Activated CD8-positive, alpha-beta memory T cell treated with anti-CD3 and anti-CD28 coated beads for 4 hours (primary cell): ENCODE data around the gene BBS5.
"Not testable (repeated sequence)": the region's sequence is repeated elsewhere in the genome, so short reads cannot be mapped to it uniquely, and the experiment has no call there.

Experiments used
- DNase-seq, 2 donors: peaks; one replicate each; pipeline ENCODE4 v3.0.0-alpha.2; 2020; ENCODE audit warnings: low read depth in 2 of 2

BBS5 gene

DNA sequence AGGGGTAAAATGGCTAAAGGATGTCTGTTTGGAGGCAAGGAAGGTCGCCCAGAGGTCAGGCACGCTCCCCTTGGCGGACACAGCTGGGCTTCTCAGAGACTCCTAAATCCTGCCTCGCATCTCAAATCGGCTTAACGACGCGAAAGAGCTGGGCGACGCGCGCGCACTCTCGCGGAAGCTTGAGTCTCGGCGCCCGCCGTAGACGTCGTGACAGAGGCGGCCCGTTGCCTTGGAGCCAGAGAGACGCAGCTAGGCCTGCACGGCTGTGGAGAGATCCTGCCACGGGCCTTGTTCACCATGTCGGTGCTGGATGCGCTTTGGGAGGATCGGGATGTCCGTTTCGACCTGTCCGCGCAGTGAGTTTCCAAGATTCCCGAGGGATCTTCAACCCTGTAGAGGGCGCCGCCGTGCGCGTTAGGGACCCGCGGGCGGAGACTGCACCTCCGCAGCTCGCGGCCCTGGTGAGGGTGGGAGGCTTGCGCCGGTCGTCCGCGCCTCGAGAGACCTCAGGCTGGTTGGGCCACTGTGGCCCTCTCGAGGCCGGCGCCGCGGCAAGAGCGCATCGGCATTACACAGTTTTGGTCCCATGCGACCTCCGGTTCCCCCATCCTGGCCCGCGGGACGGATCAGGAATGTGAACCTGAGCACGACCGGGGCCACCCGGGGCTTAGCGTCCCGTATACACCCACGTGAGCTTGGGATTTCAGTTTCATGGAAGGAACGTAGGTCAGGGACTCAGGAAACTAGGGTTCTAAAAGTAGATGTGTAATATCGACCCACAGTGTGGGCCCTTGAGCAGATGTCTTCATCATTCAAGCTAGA, at the start of gene BBS5:
TSS of gene BBS5 (plus strand) at position 238 of the 822 bp plus-strand sequence. CDS start at position 298, 60 bp downstream.
- DNase-seq = peak; percentile 31 to 45

DNA sequence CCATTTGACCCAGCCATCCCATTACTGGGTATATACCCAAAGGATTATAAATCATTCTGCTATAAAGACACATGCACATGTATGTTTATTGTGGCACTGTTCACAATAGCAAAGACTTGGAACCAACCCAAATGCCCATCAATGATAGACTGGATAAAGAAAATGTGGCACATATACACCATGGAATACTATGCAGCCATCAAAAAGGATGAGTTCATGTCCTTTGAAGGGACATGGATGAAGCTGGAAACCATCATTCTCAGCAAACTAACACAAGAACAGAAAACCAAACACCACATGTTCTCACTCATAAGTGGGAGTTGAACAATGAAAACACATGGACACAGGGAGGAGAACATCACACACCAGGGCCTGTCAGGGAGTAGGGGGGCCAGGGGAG, 47.5 kb upstream of the BBS5 start:
- not testable (repeated sequence) for DNase-seq

DNA sequence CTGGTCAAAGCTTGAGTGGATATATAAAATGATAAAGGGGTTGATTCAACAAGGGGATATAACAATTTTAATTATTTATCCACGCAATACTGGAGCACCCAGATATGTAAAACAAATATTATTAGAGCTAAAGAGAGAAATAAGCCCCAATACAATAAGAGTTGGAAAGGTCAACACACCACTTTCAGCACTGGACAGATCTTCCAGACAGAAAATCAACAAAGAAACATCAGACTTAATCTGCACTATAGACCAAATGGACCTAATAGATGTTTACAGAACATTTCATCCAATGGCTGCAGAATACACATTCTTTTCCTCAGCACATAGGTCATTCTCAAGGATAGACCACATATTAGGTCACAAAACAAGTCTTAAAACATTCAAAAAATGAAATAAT, 45.1 kb upstream of the BBS5 start:
- DNase-seq = not testable (repeated sequence)

DNA sequence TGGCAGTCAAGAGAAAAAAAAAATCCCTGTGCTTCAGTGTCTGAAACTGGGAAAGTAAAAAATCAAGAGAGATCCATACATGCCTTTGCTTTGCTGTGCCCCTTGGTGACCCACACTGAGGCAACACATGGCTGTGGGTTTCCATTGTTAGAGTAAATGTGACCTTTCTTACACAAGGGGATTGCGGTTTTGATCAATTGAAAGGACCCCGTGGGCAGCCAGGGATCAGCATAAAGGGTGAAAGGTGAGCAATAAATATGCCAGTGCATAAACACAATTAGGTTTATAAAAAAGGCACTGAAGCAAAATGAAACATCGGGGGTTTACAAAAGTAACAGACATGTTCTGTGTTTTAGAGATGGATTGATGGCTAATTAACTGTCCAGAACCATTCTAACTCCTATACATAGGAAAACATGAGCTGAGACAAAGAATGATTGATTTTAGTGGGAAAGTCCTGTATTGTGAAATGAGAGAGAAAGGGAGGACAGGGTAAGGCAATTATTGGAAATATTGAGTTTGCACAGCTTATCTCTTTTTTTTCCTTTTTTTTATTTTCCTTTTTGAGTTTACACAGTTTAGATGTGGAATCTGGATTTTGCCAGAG, 40.7 kb upstream of the BBS5 start:
- no peak for DNase-seq

DNA sequence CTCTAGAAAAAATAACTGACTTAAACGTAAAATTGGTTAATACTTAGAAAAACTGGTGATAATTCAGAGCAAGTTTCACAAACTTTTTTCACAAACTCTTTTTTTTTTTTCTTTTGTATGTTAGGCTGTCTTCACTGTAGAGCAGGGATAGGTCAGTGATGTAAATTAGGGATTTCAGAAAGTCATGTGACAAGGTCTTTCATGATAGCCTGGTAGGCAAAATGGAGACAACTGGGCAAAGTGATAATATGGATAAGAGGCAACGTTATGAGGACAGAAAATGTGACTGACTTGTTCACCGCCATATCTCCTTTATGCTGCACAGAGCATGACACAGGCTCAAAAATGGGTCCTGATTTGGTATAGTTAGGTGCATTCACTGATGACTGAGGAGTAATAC, 39.4 kb upstream of the BBS5 start:
- no peak for DNase-seq

DNA sequence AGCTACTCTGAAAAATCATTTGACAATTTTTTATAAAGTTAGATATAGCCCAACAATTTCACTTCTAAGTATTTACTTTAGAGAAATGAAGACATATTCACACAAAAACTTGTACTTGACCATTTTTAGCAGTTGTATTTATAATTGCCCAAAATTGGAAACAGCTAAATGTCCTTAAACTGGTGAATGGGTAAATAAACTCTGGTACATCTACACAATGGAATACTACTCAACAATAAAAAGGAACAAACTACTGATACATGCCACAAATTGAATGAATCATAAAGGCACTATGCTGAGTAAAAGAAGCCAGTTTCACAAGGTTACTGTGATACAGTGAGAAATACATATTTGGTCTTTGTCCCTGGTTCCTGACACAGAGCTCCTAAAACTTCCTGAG, 32.8 kb upstream of the BBS5 start:
- DNase-seq = no peak

DNA sequence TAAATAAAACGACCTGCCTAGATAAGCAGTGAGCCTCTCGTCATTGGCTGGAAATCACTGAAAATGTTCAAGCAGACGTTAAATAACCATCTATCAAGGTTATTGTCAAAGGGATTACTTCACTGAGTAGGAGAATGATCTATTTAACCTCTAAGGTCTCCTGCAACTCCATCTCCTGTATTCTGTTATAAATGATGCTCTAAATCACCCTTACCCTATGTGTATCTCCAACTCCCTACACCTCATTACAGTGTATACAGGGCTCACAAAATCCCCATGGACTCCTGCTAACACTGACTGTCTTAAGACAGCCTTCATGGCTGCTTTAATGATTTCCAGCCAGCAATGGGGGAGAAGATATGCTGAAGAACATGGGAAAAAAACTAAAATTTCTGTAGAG, 31.0 kb upstream of the BBS5 start:
- DNase-seq = no peak

DNA sequence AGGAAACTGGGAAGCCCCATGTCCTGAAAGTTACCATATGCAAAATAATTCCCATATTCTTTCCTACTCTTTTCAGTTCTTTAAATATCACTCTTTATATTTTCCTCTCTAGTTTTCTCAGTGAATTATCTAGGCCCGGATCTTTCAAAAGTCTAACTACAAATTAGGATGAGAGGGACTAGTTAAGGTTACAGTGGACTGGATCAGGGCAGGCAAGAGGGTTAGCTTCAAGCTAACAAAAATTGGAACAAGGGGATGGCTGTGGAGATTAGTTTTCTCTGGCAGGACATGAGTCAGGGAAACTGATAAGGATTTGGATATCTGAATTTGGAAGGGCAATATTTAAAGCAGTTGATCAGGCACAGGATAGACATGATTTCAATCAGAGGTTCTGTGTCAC, 30.4 kb upstream of the BBS5 start:
- DNase-seq = no peak

DNA sequence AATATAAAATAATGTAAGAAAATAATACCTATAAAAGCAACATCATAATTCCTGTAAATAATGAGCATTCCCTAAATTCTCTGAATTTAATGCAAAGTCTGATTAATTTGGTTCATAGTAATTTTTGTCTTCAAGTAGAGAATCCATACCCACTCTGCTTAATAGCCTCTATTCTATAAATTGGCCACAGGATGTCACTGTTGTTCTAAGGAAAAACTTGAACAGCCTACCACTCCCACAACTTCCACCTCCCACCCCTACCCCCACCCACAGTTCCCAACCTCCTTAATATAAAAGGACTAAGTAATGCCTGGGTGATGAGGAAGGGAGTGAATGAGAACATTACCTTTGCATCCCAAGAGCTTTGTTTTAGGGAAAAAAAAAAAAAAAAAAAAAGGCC, 27.2 kb upstream of the BBS5 start:
- DNase-seq = no peak

DNA sequence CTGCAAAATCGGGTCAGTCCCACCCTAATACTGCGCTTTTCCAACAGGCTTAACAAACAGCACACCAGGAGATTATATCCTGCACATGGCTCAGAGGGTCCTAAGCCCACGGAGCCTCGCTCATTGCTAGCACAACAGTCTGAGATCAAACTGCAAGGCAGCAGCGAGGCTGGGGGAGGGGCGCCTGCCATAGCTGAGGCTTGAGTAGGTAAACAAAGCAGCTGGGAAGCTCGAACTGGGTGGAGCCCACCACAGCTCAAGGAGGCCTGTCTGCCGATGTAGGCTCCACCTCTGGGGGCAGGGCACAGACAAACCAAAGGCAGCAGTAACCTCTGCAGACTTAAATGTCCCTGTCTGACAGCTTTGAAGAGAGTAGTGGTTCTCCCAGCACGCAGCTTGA, 26.2 kb upstream of the BBS5 start:
- DNase-seq = not testable (repeated sequence)

DNA sequence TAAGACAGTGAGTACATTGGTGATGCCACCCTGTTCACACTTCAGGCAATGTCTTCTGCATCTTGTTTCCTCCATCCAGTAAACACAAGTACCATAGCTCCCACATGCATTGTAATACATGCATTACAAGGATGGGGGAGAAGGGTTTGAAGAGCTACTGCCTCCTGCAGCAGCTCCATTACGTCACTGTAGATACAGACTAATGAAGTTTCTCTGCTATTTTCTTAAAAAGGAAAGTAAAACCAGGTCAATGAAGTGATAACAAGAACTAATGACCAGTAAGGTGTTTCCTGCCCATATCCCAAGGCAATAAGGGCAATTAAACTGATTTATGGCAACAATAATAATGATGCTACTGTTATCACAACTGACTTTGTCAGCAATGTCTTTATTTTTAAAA, 18.2 kb upstream of the BBS5 start:
- no peak for DNase-seq

DNA sequence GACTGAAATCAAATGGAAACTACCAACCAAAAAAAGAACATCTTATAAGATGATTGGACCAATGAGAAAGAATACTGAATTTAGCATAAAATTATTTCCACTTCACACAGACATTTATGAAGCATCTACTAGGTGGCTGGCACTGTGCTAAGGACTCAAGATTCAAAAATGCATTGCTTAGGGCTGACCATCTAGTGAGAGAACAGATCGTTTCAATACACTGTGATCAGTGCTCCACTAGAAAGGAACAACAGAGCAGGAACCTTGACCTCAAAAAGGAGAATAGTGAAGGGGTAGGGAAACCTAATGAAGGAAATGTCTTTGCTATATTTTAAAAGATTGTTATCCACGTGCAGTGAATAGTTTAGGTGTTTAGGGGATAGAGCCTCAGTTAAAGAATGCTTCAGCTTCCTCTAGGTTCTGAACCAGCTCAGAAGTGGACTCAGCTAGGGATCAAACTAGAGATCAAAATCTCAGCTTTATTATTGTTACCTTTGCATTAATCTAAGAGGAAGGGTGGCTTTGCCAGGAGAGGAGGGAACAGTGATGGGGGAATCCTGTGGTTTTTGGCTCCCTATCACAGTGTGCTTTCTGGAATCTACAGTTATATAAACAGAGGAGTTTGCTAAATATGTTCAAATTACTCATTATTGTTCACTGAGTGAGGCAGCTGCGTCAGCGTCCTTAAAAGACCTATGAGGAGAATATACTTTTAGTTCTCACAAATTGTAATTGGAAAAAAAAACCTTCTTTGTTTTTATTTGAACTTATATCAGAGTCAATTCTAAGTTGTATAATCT, 16.2 kb upstream of the BBS5 start:
- DNase-seq = no peak

DNA sequence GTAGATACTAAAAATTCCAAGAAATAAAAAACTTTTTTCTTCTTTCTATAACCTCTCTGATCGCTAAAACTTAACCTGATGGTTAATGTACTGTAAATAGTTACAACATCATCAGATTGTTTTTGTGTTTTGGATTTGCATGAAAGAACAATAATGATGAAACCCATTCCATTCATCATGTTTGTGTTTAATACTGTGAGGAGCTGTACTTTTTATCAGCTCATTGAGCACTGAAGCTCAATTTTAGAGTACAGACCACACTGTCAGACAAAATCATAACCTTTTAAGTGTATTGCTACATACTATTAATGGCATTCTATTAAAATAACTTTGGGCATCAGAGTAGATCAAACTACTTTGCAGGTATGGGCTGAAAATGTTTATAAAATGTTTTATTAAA, 14.8 kb upstream of the BBS5 start:
- DNase-seq = no peak

DNA sequence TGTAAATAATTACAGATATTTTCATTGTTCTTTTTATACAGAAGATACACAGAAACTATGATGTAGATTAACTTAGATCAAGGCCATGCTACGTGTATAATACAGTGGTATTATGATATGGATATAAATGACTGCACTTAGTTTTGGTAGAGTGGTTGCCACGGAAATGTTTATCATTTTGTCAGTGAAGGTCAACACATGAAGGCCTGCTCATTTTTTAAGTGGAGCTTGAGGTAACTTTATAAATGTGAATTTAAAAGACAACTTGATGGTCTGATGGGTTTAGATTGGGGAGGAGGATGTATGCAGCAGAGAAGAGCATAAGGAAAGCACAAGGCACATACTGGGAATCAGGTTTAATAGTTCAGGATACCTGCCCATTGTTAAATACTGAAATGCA, 14.4 kb upstream of the BBS5 start:
- DNase-seq = no peak

DNA sequence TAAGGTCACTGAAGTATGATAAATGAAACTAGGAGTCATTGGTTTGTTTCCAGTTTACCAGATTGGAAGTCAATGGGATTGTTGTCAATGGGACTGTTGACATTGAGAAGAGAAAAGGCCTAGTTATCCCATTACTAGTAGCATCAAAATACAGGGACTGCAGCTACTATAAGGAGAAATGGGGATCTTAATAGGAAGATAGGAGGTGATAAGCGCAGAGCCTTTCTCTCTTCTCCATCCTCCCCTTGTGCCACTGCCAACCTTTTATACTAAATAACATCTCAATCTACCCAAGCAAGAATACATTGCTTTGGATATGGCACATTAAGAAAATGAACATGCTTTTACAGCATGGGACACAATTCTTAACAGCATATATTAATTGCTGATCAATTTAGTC, 10.5 kb upstream of the BBS5 start:
- no peak for DNase-seq

DNA sequence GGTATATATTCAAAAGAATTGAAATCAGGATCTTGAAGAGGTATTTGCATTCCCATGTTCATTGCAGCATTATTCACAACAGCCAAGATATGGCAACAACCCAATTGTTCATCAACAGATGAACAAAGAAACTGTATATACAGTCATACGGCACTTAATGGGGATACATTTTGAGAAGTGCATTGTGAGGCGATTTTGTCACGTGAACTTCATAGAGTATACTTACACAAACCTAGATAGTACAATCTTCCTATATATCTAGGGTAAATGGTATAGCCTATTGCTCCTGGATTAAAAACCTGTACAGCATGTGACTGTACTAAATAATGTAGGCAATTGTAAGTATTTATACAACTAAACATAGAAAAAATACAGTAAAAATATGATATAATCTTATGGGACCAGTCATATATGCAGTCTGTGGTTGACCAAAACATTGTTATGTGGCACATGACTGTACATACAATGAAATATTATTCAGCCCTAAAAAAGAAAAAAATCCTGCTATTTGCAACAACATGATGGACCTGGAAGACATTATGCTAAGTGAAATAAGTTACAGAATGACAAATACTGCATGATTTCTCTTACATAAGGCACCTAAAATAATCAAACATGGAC, 9.2 kb upstream of the BBS5 start:
- no peak for DNase-seq

DNA sequence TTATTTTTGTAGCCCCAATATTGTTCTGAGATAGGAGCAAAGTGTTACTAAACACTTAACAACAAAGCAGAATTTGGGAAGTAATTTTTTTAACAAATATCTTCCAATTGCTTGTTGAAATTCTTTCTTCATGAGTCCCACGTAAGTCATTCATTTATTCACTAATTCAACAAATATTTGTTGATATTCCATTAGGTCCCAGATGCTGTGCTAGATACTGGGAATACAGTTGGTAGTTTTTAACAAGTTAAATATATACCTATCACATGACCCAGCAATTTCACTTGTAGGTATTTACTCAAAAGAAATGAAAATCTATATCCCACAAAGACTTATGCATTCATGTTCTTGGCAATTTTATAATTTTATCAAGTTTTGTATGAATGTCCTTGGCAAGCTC, 7.0 kb upstream of the BBS5 start:
- DNase-seq = no peak

DNA sequence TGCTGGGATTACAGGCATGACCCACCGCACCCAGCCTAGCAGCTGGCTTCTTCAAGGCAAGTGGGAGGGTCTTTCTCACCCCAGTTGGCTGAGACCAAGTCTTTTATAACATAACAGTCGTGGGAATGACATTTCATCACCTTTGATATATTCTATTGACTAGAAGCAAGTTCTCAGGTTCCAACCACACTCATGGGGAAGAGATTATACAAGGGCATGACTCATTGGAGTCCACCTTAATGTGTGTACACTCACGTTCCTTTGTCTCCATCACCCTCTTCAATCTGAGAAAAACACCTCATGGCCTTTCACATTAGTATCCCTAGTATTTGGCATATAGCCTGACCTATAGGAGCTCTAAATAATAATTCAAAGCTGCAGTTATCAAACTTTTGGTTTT, 2.8 kb upstream of the BBS5 start:
- no peak for DNase-seq

DNA sequence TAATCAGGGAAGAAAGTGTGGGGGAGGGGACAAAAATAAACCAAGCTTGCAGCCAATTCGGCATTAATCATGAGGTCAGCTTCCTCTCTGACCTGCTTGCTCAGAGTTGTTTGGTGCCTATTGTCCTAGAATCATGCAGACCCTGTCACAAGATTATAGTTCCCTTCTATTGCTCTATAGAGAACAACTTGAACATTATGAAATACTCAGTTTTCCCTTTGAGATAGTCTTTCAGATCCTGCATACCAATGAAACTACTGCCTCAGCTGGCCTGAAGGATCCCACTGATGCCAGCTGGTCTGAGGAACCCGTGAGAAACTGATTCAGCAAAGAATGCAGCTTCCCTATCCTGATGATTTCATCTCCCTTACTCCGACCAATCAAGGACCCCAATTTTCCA, 955 bp upstream of the BBS5 start:
- DNase-seq = no peak

DNA sequence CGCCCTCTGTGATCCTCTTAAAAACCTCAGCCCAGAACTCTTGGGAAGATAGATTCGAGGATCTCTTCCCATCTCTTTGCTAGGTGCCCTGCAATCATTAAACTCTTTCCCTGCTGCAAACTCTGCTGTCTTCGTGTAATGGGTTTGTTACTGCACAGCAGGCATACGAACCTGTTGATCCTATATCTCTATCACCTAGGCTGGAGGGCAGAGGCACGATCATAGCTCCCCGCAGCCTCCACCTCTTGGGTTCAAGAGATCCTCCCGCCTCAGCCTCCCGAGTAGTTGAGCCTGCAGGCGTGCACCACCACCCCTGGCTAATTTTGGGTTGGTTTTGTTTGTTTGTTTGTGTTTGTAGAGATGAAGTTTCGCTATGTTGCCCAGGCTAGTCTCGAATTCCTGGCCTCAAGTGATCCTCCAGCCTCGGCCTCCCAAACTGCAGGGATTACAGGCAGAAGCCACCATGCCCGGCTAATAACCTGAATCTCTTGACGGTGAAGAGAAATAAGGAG, 493 bp upstream of the BBS5 start:
- DNase-seq = no peak

DNA sequence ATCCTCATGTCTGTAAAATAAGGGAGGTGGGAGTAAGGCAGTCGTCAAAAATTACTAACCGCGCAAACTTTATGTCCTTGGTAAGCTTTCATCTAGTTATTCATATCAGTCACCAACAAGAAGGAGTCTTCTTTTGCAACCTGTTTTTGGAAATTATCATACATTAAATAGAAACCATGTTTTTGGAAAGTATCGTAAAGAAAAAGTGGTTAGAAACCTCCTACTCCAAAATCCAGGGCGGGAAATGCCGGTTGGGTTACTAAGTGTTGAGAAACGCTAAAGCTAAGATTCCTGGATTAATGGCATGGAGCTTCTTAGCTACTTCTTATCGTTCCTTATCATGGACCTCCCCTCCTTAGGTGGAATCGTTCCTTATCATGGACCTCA, 778 bp downstream of the BBS5 start:
- DNase-seq = no peak

DNA sequence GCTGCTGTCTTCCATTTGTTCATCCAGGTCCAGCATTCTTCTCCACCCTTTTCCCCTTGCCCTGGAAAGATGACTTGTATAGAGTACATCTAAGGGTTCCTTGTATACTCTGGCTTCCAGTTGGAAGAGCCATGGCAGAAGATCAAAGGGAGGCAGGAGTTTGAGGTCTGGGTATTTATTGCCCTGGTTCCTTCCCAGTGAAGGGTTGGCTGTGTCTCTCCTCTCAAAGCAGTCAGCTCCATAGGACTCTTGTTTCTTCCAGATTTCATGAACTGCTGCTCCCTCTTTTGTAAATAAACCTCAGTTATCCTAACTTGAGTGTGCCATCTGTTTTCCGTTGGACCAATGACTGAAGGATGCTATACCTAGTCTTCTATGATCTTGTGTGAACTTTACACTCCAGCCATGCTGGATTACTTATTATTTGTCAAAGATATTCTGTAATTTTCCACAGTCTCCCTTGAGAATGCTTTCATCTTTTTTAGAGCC, 6.4 kb downstream of the BBS5 start:
- no peak for DNase-seq
